ENCODE measurements around the gene PLA2G15. TPM values are rescaled to one million over a fixed set of nuclear protein-coding genes. Genes with fewer than 3 reads are reported as not detected.
A peak's percentile ranks its signal among the peaks of the same experiment; 100 is the strongest.

The PLA2G15 gene
- total and polyA plus RNA-seq, 4 donors, result 7.2 to 28.4 (median 10.5) TPM

DNA sequence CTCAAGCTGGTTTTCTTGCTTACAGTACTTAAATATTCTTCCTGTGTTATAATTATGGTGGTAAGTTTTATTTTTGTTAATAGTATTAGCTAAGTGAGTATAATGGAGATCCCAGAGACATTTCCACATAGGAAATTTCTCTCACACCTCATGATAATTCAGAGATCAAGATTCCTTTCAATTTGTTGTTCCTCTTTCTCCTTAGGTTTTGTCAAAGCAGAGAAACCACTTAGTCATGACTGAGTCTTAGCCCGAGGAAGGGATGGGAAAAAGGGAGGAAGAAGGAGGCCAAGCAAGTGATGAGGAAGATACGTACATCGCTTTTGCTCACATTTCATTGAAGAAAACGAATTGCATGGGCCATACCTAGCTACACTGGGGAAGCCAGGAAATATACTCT lies 27.7 kb upstream of the PLA2G15 start:
- Histone ChIP-seq H3K27me3 (ENCODE audit: control insufficient read depth in 1 of 2, insufficient read depth in 2 of 2, low read length in 1 of 2) (no peaks in the 10 kb centered on the region), H3K4me3 (ENCODE audit: low read length in 2 of 2) (no peak overlapping the region), H3K9me3 (ENCODE audit: control insufficient read depth, low read length) (no peaks in the 10 kb centered on the region), H3K36me3 (ENCODE audit: control insufficient read depth in 1 of 2, insufficient read depth in 2 of 2, low read length in 1 of 2) (no peaks in the 10 kb centered on the region), H3K4me1 (ENCODE audit: control insufficient read depth in 1 of 2, insufficient read depth in 2 of 2, low read length in 2 of 2) (peaks cover 0 to 2% of the 10 kb centered on the region in 2 donors), H3K27ac (ENCODE audit: low read depth in 1 of 2, low read length in 2 of 2) (no peak overlapping the region)
- intact Hi-C loops (cut with DNase I), result no loop called here
- no peak for DNase-seq
- ATAC-seq (ENCODE audit: low FRiP score), result no peak
- 87 to 90% methylated on average over 4 of the region's 4 CpGs for WGBS, 2 donors

DNA sequence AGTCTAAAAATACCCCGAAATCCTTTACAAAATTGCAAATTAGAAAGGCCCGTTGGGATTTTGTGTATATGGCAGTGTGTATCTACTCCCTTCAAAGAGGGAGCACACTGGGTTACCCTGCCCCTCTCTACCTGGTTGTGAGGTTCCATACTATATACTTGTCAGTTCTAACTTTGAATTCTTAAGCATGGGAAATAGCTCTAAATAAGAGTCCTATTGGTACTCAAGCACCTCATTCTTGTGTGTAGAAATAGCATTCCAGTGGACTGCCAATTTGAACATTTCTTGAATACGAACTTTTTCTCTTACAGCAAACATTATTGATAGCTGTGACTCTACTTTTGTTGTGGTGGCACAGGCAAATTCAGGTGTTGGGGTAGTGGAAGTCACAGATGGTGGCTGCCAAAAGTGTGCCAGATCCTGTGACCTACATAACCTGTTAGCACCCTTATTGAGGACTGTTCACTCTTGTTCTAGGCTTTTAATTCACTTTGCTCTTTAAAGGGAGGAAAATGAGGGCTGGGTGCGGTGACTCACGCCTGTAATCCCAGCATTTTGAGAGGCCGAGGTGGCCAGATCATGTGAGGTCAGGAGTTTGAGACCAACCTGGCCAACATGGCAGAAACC lies 25.3 kb upstream of the PLA2G15 start:
- H3K36me3 ChIP-seq (ENCODE audit: control insufficient read depth in 1 of 2, insufficient read depth in 2 of 2, low read length in 1 of 2), result no peaks in the 10 kb centered on the region
- intact Hi-C loops (cut with DNase I), result no loop called here
- ATAC-seq (ENCODE audit: low FRiP score) (no peak), DNase-seq (no peak)
- H3K27me3 ChIP-seq (ENCODE audit: control insufficient read depth in 1 of 2, insufficient read depth in 2 of 2, low read length in 1 of 2), result no peaks in the 10 kb centered on the region
- H3K4me1 ChIP-seq (ENCODE audit: control insufficient read depth in 1 of 2, insufficient read depth in 2 of 2, low read length in 2 of 2), result peaks cover 0 to 2% of the 10 kb centered on the region in 2 donors
- no peaks in the 10 kb centered on the region for H3K9me3 ChIP-seq (ENCODE audit: control insufficient read depth, low read length)
- no peak overlapping the region for H3K27ac ChIP-seq (ENCODE audit: low read depth in 1 of 2, low read length in 2 of 2)
- WGBS, 2 donors, result 85 to 90% methylated on average over 6 of the region's 6 CpGs
- no peak overlapping the region for H3K4me3 ChIP-seq (ENCODE audit: low read length in 2 of 2)

DNA sequence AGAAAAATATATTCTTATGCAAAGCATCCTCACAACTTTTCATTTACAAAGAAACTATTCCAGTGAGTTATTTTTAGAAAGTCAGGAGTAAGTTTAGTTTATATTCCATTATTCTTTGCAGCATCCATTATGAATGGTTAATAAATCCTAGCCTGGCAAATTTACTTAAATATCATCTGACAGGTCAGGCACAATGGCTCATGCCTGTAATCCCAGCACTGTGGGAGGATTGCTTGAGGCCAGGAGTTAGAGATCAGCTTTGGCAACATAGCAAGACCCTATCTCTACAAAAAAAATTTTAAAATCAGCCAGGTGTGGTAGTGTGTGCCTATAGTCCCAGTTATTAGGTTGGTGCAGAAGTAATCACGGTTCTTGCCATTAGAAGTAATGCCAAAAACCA lies 22.1 kb upstream of the PLA2G15 start:
- 66 to 67% methylated on average over 1 of the region's 1 CpG for WGBS, 2 donors

GRCh38 chr16:68226116-68226515 lies 19.1 kb upstream of the PLA2G15 start:
- no peak overlapping the region for H3K27ac ChIP-seq (ENCODE audit: low read depth in 1 of 2, low read length in 2 of 2)
- ATAC-seq (ENCODE audit: low FRiP score), result no peak
- no peaks in the 10 kb centered on the region for H3K9me3 ChIP-seq (ENCODE audit: control insufficient read depth, low read length)
- 78 to 79% methylated on average over 4 of the region's 4 CpGs for WGBS, 2 donors
- H3K4me1 ChIP-seq (ENCODE audit: control insufficient read depth in 1 of 2, insufficient read depth in 2 of 2, low read length in 2 of 2), result no peaks in the 10 kb centered on the region
- H3K27me3 ChIP-seq (ENCODE audit: control insufficient read depth in 1 of 2, insufficient read depth in 2 of 2, low read length in 1 of 2), result no peaks in the 10 kb centered on the region
- no peak overlapping the region for H3K4me3 ChIP-seq (ENCODE audit: low read length in 2 of 2)
- DNase-seq, result no peak
- H3K36me3 ChIP-seq (ENCODE audit: control insufficient read depth in 1 of 2, insufficient read depth in 2 of 2, low read length in 1 of 2), result no peaks in the 10 kb centered on the region
- intact Hi-C loops (cut with DNase I), result loop anchor here in 1 of 2 donors (2.0 kb wide), 1 partner anchor 233 kb away; no protein-coding TSS in a partner anchor

More for the DNA sequence above, 22.1 kb upstream of the PLA2G15 start:
- DNase-seq (no peak), ATAC-seq (ENCODE audit: low FRiP score) (no peak)
- Histone ChIP-seq H3K9me3 (ENCODE audit: control insufficient read depth, low read length) (no peaks in the 10 kb centered on the region), H3K4me3 (ENCODE audit: low read length in 2 of 2) (no peak overlapping the region), H3K4me1 (ENCODE audit: control insufficient read depth in 1 of 2, insufficient read depth in 2 of 2, low read length in 2 of 2) (peaks cover 0 to 2% of the 10 kb centered on the region in 2 donors), H3K27me3 (ENCODE audit: control insufficient read depth in 1 of 2, insufficient read depth in 2 of 2, low read length in 1 of 2) (no peaks in the 10 kb centered on the region), H3K27ac (ENCODE audit: low read depth in 1 of 2, low read length in 2 of 2) (no peak overlapping the region), H3K36me3 (ENCODE audit: control insufficient read depth in 1 of 2, insufficient read depth in 2 of 2, low read length in 1 of 2) (no peaks in the 10 kb centered on the region)
- intact Hi-C loops (cut with DNase I), result no loop called here

DNA sequence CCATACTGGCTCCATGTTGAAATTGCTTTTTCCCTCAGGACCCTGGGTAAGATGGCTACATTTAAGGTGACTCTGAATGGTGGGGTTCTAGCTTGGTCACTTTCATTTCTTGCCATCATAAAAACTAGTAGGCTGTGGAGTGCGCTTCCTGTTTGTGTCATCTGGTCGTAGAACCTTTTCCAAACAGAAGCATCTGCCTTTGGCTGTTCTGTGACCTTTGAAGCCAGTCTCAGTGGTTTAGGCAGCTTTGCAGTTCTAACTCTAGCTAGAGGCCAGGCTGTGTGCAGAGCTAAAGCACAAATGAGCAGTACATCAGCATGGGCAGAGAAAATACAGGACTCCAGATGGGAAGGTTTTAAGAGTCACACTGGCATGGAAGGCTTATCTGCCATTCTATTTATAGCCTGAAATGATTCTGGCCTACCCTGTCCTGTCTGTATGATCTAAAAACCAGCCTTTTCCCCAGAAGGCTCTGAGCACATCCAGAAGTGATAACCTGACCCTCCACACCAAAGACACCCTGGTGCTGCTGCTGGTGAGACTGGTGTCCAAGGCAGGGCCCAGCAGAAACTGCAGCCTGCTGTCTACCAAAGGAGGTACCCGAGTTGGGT lies 17.9 kb upstream of the PLA2G15 start:
- no peaks in the 10 kb centered on the region for H3K27me3 ChIP-seq (ENCODE audit: control insufficient read depth in 1 of 2, insufficient read depth in 2 of 2, low read length in 1 of 2)
- 51 to 57% methylated on average over 3 of the region's 3 CpGs for WGBS, 2 donors
- no peaks in the 10 kb centered on the region for H3K4me1 ChIP-seq (ENCODE audit: control insufficient read depth in 1 of 2, insufficient read depth in 2 of 2, low read length in 2 of 2)
- ATAC-seq (ENCODE audit: low FRiP score) (no peak), DNase-seq (no peak)
- H3K4me3 ChIP-seq (ENCODE audit: low read length in 2 of 2), result no peak overlapping the region
- intact Hi-C loops (cut with DNase I), result loop anchor here in 1 of 2 donors (2.0 kb wide), 1 partner anchor 234 kb away; no protein-coding TSS in a partner anchor
- no peaks in the 10 kb centered on the region for H3K36me3 ChIP-seq (ENCODE audit: control insufficient read depth in 1 of 2, insufficient read depth in 2 of 2, low read length in 1 of 2)
- H3K27ac ChIP-seq (ENCODE audit: low read depth in 1 of 2, low read length in 2 of 2), result no peak overlapping the region
- no peaks in the 10 kb centered on the region for H3K9me3 ChIP-seq (ENCODE audit: control insufficient read depth, low read length)

DNA sequence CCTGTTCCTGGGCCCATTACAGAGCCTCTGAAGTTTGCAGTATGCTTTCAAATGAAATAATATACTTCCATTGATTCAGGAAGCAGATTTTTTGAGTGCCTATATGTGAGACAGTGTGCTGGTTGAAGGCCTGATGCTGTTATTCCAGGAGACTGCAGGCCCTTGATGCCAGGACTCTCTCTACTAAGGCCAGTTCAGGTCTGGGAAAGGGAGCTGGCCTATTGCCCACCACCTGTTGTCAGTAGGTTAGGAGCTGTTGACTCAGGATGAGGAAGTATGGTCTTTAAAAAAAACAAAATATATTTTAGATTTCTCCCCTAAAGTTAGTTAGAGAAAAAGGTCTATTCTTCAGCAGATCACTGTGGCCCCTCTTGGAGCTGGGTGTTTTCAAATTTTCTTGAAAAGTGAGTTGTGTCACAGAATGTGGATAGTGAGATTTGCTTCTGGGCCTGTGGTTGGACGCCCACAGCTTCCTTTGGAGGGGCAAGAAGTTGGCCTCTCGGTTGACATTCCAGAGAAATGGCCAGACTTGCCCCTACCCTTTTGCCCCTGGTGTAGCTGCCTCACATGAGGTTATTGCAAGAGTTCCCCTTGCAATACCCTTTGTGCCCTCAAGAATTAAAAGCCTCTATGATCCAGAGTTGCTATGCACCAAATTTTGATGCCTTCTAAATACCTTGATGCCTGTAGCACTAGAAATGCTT lies 17.2 kb upstream of the PLA2G15 start:
- WGBS, 2 donors, result 57 to 74% methylated on average over 2 of the region's 2 CpGs
- no peaks in the 10 kb centered on the region for H3K4me1 ChIP-seq (ENCODE audit: control insufficient read depth in 1 of 2, insufficient read depth in 2 of 2, low read length in 2 of 2)
- no peaks in the 10 kb centered on the region for H3K9me3 ChIP-seq (ENCODE audit: control insufficient read depth, low read length)
- ATAC-seq (ENCODE audit: low FRiP score) (no peak), DNase-seq (peak in 1 of 2 donors; percentile 32)
- H3K27me3 ChIP-seq (ENCODE audit: control insufficient read depth in 1 of 2, insufficient read depth in 2 of 2, low read length in 1 of 2), result no peaks in the 10 kb centered on the region
- H3K27ac ChIP-seq (ENCODE audit: low read depth in 1 of 2, low read length in 2 of 2), result no peak overlapping the region
- no peak overlapping the region for H3K4me3 ChIP-seq (ENCODE audit: low read length in 2 of 2)
- H3K36me3 ChIP-seq (ENCODE audit: control insufficient read depth in 1 of 2, insufficient read depth in 2 of 2, low read length in 1 of 2), result no peaks in the 10 kb centered on the region
- intact Hi-C loops (cut with DNase I), result loop anchor here in 1 of 2 donors (2.0 kb wide), 1 partner anchor 235 kb away; no protein-coding TSS in a partner anchor

DNA sequence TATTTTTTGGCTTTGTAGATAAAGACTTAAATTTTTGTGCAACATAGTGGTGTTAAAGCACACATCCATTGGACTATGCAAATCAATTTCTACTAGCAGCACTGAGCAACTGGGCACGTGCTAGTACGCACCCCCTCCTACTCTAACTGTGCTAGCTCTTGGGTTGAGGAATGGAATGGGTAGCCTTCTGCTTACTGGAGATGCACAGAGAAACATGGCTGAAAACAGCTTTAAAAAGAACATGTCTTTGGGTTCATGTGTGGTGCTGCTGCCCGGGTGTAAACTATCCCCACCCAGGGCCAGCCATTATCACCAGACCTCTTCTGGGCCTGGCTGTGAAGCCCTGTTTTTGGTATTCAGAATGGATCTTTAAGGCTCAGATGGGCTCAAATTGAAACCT lies 16.5 kb upstream of the PLA2G15 start:
- no peak for DNase-seq
- no peak for ATAC-seq (ENCODE audit: low FRiP score)
- no peak overlapping the region for H3K27ac ChIP-seq (ENCODE audit: low read depth in 1 of 2, low read length in 2 of 2)
- no peaks in the 10 kb centered on the region for H3K27me3 ChIP-seq (ENCODE audit: control insufficient read depth in 1 of 2, insufficient read depth in 2 of 2, low read length in 1 of 2)
- WGBS, 2 donors, result 84 to 88% methylated on average over 3 of the region's 3 CpGs
- no peaks in the 10 kb centered on the region for H3K4me1 ChIP-seq (ENCODE audit: control insufficient read depth in 1 of 2, insufficient read depth in 2 of 2, low read length in 2 of 2)
- no peak overlapping the region for H3K4me3 ChIP-seq (ENCODE audit: low read length in 2 of 2)
- H3K9me3 ChIP-seq (ENCODE audit: control insufficient read depth, low read length), result no peaks in the 10 kb centered on the region
- H3K36me3 ChIP-seq (ENCODE audit: control insufficient read depth in 1 of 2, insufficient read depth in 2 of 2, low read length in 1 of 2), result no peaks in the 10 kb centered on the region
- intact Hi-C loops (cut with DNase I), result loop anchor here in 1 of 2 donors (1.0 kb wide), 1 partner anchor 235 kb away; no protein-coding TSS in a partner anchor

GRCh38 chr16:68229431-68230175 lies 15.6 kb upstream of the PLA2G15 start:
- ATAC-seq (ENCODE audit: low FRiP score), result peak; percentile 53
- Histone ChIP-seq H3K4me3 (ENCODE audit: low read length in 2 of 2) (no peak overlapping the region), H3K27ac (ENCODE audit: low read depth in 1 of 2, low read length in 2 of 2) (no peak overlapping the region), H3K4me1 (ENCODE audit: control insufficient read depth in 1 of 2, insufficient read depth in 2 of 2, low read length in 2 of 2) (no peaks in the 10 kb centered on the region), H3K36me3 (ENCODE audit: control insufficient read depth in 1 of 2, insufficient read depth in 2 of 2, low read length in 1 of 2) (no peaks in the 10 kb centered on the region), H3K9me3 (ENCODE audit: control insufficient read depth, low read length) (no peaks in the 10 kb centered on the region), H3K27me3 (ENCODE audit: control insufficient read depth in 1 of 2, insufficient read depth in 2 of 2, low read length in 1 of 2) (no peaks in the 10 kb centered on the region)
- peak in 1 of 2 donors; percentile 43 for DNase-seq
- intact Hi-C loops (cut with DNase I), result loop anchor here (1.0 to 10.0 kb wide), 4 partner anchors 145 to 412 kb away; partner anchors contain the start of gene NFATC3 (in 1 of the 2)
- 67 to 68% methylated on average over 4 of the region's 4 CpGs for WGBS, 2 donors
